ENCODE results near the gene C12orf43.

DNA sequence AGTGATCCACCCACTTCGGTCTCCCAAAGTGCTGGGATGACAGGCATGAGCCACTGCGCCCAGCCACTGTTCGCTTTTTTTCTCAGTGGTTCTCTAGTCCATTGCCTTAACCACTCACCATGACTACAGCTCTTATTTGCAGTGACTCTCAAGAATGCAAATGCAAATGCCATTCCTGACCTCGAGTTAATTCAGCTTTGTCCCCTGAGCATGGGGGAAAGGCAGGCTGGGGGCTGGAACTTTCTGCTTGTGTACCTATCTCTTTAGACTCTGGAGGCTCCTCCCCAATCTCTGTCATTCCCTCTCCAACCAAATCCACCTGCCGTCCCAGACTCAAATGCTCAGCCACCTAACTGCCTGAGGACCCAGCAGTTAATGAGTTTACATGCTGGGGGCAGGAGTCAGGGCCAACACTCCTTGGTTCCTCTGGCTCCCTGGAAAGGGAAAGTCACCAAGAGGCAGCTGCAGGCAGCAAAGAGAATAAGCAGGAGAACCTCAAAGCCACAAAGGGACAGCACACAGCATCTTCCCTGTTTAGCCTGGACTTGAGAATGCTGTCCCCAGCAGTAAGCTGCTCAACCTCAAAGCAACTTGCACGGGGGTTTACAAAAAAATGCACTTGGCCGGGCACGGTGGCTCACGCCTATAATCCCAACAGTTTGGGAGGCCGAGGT lies 43.3 kb downstream of the C12orf43 start:
- TF ChIP-seq, protein P1, sequence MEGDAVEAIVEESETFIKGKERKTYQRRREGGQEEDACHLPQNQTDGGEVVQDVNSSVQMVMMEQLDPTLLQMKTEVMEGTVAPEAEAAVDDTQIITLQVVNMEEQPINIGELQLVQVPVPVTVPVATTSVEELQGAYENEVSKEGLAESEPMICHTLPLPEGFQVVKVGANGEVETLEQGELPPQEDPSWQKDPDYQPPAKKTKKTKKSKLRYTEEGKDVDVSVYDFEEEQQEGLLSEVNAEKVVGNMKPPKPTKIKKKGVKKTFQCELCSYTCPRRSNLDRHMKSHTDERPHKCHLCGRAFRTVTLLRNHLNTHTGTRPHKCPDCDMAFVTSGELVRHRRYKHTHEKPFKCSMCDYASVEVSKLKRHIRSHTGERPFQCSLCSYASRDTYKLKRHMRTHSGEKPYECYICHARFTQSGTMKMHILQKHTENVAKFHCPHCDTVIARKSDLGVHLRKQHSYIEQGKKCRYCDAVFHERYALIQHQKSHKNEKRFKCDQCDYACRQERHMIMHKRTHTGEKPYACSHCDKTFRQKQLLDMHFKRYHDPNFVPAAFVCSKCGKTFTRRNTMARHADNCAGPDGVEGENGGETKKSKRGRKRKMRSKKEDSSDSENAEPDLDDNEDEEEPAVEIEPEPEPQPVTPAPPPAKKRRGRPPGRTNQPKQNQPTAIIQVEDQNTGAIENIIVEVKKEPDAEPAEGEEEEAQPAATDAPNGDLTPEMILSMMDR (IDR thresholded peaks at IDR 0.05) = no peak
- no peak for TF ChIP-seq POLR2A (IDR thresholded peaks at IDR 0.05)
